GM19463 (cell line): ENCODE data around the gene MARCOL.
"Not testable (repeated sequence)": the region's sequence is repeated elsewhere in the genome, so short reads cannot be mapped to it uniquely, and the experiment has no call there.

Source experiments
- ATAC-seq: cut with Tn5 transposase; IDR thresholded peaks from one replicate; pipeline ENCODE4 v1.9.1; 2021; ENCODE audit warnings: mild to moderate bottlenecking, moderate library complexity; ENCODE audit not compliant: unreplicated experiment

Gene MARCOL

GRCh38 chr5:148261221-148261620 is 22.9 kb downstream of the MARCOL start:
- no peak for ATAC-seq

GRCh38 chr5:148267962-148268361 is 29.6 kb downstream of the MARCOL start:
- no peak for ATAC-seq

- no peak for ATAC-seq
These were observed 30.2 kb downstream of the MARCOL start, which contains the start of gene SPINK13 for GRCh38 chr5:148268566-148268965. TSS of gene SPINK13 (plus strand) at chr5:148268794. CDS start at chr5:148270073, 1,279 bp downstream.

DNA sequence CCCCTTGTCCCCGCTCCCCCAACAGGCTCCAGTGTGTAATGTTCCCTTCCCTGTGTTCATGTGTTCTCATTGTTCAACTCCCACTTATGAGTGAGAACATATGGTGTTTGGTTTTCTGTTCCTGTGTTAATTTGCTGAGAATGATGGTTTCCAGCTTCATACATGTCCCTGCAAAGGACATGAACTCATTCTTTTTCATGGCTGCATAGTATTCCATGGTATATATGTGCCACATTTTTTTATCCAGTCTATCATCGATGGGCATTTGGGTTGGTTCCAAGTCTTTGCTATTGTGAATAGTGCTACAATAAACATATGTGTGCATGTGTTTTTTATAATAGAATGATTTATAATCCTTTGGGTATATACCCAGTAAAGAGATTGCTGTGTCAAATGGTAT is 36.8 kb downstream of the MARCOL start:
- ATAC-seq = not testable (repeated sequence)

DNA sequence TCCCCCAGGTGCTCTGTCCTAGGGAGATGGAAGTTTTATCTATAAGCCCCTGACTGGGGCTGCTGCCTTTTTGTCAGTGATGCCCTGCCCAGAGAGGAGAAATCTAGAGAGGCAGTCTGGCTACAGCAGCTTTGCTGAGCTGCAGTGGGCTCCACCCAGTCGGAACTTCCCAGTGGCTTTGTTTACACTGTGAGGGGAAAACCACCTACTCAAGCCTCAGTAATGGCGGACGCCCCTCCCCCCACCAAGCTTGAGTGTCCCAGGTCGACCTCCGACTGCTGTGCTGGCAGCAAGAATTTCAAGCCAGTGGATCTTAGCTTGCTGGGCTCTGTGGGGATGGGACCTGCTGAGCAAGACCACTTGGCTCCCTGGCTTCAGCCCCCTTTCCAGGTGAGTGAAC is 42.6 kb downstream of the MARCOL start:
- ATAC-seq = not testable (repeated sequence)

DNA sequence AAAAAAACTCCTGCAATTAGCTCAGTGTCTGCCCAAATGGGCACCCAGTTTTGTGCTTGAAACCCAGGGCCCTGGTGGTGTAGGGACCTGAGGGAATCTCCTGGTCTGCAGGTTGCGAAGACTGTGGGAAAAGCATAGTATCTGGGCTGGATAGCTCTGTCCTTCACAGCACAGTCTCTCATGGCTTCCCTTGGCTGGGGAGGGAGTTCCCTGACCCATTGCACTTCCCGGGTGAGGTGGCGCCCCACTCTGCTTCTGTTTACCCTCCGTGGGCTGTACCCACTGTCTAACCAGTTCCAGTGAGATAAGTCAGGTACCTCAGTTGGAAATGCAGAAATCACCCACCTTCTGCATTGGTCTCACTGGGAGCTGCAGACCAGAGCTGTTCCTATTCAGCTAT is 43.0 kb downstream of the MARCOL start:
- not testable (repeated sequence) for ATAC-seq

DNA sequence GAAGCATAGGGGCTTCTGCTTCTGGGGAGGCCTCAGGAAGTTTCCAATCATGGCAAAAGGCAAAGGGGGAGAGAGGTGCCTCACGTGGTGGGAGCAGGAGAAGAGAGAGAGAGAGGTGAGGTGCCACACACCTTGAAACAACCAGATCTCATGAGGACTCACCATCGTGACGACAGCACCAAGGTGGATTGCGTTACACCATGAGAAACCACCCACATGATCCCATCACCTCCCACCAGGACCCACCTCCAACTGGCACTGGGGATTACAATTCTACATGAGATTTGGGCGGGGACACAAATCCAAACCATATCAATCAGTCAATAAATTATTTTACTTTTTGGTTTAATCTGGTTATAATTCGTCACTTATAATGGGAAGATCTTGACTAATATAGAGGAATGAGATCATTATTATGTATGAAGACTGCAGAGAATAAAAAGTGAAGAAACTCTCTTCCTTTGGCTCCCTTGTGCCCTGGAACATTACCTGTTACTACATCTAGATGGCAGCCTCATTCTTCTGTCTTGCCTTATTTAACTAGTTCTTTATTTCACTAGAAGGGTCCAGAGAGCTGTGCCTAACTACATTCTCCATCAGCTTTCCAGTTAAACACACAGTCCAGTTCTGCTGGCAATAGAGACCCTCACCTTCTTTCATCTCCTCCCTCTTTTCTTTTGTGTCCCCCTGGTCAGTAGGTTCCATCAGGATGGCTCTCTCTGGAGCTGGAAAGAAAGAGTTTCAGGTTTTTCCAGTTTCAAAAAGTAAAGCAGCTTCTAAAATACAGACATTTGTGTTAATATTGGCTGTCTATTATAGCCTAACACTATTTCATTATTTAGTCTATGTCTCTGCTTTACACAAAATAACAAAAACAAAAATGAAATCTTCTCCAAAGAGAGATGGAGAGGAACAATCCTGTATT is 52.2 kb downstream of the MARCOL start:
- ATAC-seq = no peak
